Stimulated activated CD8-positive, alpha-beta memory T cell treated with anti-CD3 and anti-CD28 coated beads, Interleukin-4, amount 100 ng/mL, for 1 hour (primary cell): ENCODE measurements around the gene CLCA1.

ENCODE experiments used
- DNase-seq, 2 donors: peaks; one replicate each; pipeline ENCODE4 v3.0.0-alpha.2; 2020; ENCODE audit warnings: low read depth in 2 of 2, low spot score in 1 of 2

CLCA1 gene, protein sequence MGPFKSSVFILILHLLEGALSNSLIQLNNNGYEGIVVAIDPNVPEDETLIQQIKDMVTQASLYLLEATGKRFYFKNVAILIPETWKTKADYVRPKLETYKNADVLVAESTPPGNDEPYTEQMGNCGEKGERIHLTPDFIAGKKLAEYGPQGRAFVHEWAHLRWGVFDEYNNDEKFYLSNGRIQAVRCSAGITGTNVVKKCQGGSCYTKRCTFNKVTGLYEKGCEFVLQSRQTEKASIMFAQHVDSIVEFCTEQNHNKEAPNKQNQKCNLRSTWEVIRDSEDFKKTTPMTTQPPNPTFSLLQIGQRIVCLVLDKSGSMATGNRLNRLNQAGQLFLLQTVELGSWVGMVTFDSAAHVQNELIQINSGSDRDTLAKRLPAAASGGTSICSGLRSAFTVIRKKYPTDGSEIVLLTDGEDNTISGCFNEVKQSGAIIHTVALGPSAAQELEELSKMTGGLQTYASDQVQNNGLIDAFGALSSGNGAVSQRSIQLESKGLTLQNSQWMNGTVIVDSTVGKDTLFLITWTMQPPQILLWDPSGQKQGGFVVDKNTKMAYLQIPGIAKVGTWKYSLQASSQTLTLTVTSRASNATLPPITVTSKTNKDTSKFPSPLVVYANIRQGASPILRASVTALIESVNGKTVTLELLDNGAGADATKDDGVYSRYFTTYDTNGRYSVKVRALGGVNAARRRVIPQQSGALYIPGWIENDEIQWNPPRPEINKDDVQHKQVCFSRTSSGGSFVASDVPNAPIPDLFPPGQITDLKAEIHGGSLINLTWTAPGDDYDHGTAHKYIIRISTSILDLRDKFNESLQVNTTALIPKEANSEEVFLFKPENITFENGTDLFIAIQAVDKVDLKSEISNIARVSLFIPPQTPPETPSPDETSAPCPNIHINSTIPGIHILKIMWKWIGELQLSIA

GRCh38 chr1:86468501-86468977, at the start of gene CLCA1:
Gene CLCA1 (plus strand): TSS chr1:86468927. CDS start chr1:86468972, 45 bp downstream.
- DNase-seq = no peak

DNA sequence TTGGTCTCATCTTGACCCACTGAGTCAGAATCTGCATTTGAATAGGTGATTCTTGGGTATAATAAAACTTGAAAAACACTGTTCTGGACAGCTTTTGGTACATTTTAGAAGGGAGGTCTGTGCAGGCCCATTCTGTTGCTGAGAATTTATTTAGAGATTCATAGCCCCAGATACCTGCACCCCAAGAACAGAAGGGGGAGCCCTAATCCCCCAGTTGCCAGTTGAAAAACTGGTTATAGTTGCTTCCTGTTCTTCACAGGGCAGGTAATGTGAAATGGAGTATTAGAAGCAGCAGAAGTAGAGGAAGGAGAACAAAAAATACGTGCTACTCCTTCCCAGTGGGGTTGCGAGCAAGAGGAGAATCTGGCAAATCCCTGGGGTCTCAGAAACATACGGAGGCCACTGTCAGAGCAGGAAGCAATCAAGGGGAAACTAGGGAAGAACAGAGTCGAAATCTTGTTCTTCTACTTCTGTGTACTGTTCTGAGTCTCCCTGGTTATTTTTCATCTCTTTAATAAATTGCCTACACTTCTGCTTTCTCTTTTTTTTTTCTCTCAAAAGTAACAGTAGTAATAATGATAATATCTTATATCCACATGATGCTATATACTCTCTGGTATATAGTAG, 49.3 kb upstream of the CLCA1 start:
- no peak for DNase-seq

- no peak for DNase-seq
These were observed 47.0 kb upstream of the CLCA1 start for GRCh38 chr1:86421601-86422280.

DNA sequence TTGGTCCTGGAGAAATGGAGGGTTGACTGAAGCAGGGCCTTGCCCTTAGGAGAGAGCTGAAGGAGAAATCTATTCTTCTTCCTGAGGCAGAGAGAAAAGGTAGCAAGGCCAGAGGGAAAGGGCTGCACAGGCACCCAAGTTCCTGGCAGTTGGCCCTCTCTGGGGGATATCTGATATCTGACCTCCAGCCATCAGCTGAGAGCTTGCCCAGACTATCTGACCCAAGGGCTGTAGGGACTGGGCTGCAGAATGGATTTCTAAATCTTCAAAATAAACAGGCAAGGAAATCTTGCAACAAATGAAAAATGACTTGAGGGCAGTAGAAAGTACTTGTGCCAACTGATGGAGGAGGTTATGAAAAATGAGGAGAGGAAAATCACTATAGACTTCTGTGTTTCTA, 45.3 kb upstream of the CLCA1 start:
- no peak for DNase-seq

DNA sequence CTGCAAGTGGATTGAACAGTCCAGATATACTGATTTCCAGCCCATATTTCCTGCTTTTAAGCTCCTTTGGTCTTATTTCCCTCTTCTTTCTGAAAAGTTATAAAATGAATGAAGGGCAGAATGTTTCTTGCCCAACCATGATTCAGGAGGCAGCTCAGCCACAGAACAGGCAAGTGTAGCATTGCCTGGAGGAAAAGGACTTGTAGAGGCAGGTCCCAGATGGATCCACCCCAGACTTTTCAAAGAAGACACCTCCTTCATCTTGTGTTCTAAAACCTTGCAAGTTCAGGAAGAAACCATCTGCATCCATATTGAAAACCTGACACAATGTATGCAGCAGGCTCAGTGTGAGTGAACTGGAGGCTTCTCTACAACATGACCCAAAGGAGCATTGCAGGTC, 44.9 kb upstream of the CLCA1 start, which contains the start of gene CLCA2:
CLCA2 (plus strand) TSS at position 299 of the 400 bp plus-strand sequence; CDS start at position 376, 77 bp downstream.
- DNase-seq = no peak

GRCh38 chr1:86429122-86429725, 39.5 kb upstream of the CLCA1 start:
- DNase-seq = no peak

DNA sequence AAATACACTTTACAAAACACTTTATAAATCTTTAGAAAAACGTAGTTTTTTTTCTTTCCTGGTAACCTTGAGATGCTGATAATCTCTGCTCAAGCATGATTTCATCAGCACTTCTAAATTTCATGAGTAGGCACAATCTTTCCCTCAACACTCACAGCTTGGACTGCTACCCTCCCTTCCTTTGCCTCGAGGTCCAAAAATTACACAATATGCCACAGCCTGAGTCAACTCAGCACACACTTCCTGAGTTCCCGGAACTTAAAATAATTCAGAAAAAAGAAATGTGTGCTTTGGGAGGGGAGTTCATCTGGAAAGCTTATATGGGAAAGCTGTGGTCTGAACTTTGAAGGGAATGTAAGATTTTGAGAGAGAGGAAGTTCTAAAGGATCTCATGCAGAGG, 38.9 kb upstream of the CLCA1 start:
- DNase-seq = no peak

- DNase-seq = no peak
These were observed 38.4 kb upstream of the CLCA1 start for GRCh38 chr1:86430376-86430775.

- no peak for DNase-seq
These were observed 34.7 kb upstream of the CLCA1 start for GRCh38 chr1:86434059-86434458.

DNA sequence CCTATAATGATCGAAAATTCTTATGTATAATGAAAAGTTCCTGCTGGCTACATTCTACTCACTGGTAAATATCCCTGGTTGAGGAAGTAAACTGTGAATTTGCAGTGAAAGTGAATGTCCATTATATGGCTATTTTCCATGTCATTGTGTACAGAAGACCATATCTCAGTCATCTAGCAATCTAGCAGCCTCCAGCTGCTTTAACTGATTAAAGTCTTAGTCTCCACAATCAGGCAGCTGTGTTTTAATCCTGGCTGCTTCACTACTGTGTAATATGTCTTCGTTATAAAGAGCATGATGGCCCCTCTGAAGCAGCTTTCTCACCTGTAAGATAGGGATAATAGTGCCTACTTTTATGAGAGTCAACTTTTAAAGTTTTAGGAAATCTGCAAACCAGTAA, 33.4 kb upstream of the CLCA1 start:
- no peak for DNase-seq

DNA sequence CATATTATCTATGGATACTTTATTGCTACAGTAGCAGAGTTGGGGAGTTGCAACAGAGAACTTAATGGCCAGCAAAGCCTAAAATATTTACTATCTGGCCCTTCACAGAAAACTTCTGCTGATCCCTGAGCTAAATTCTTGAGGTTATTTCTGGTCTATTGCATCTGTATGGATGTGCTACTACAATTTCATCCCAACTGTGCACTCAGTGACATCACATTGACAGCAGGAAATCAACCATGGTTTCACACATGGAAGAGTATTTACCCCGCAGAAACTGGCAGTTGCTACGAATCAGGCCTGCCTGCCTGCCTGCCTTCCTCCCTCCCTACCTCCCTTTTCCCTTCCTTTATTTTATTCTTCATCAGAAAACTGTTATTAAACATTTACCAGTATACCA, 32.7 kb upstream of the CLCA1 start:
- no peak for DNase-seq

GRCh38 chr1:86441581-86441980, 27.1 kb upstream of the CLCA1 start:
- DNase-seq = no peak

DNA sequence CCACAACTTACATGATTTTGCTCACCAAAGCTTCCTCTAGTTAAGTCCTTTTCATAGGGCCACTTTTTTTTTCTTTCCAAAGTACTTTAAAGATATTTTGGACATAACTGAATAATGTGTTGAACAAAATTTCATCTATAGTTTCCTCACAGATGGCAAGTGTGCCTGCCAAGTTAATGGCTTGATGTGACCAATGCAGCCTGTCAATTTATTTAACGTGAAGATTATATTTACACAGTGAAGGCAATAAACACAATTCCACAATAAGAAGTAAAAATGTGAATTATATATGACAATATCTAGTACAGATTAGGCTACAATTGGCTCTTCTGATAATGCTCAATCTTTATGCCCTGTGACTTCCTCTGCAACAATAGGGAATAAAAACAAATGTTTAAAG, 26.7 kb upstream of the CLCA1 start:
- DNase-seq = no peak

GRCh38 chr1:86445919-86446318, 22.8 kb upstream of the CLCA1 start:
- no peak for DNase-seq

- no peak for DNase-seq
These were observed 21.4 kb upstream of the CLCA1 start for GRCh38 chr1:86447198-86447790.

GRCh38 chr1:86448670-86449069, 20.1 kb upstream of the CLCA1 start:
- no peak for DNase-seq

- DNase-seq = no peak
These were observed 19.6 kb upstream of the CLCA1 start for GRCh38 chr1:86449103-86449502.

- DNase-seq = no peak
These were observed 17.9 kb upstream of the CLCA1 start for GRCh38 chr1:86450847-86451246.

GRCh38 chr1:86453664-86454063, 15.1 kb upstream of the CLCA1 start:
- no peak for DNase-seq

GRCh38 chr1:86455073-86455472, 13.7 kb upstream of the CLCA1 start:
- no peak for DNase-seq
